HG02840 (cell line): Measurements from ENCODE around the gene RDM1.

ENCODE experiments used
- ATAC-seq: cut with Tn5 transposase; IDR thresholded peaks from one replicate; pipeline ENCODE4 v1.9.1; 2021; ENCODE audit warnings: mild to moderate bottlenecking, moderate library complexity, moderate number of reproducible peaks; ENCODE audit not compliant: unreplicated experiment, low FRiP score

RDM1 gene

GRCh38 chr17:35875072-35875799 is 55.3 kb downstream of the RDM1 start:
- ATAC-seq: no peak

GRCh38 chr17:35872196-35872980 is 58.2 kb downstream of the RDM1 start:
- ATAC-seq: no peak

GRCh38 chr17:35870906-35871819 is 59.4 kb downstream of the RDM1 start:
- ATAC-seq: no peak

- ATAC-seq: no peak
These were observed 61.8 kb downstream of the RDM1 start, which contains the start of gene HEATR9 for GRCh38 chr17:35868737-35869136. TSS of gene HEATR9 (minus strand) at chr17:35868891. CDS start at chr17:35868742, 149 bp downstream.
